SK-N-SH (cell line): ENCODE measurements around the gene COX10. TPM values are rescaled to one million over a fixed set of nuclear protein-coding genes. Genes with fewer than 3 reads are reported as not detected.

ENCODE experiments used
- CTCF ChIA-PET: fragments of 300-600, 350-600 bp; formaldehyde crosslinking; extraction: SDS; loops from one replicate; lab custom pipeline; 2021; lab: Yijun Ruan, JAX
- POLR2A ChIA-PET: fragments of 350-600 bp; sonication (Branson Sonifier 250); formaldehyde crosslinking; extraction: SDS; loops from one replicate; lab custom pipeline; 2020; ENCODE audit warnings: antibody characterized with exemption, inconsistent platforms; lab: Yijun Ruan, JAX
- DNase-seq: peaks from one replicate; pipeline ENCODE4 v3.0.0; 2012
- H2AFZ ChIP-seq: fragments of 200-600 bp; sonication (generic); 2 replicates; pipeline ENCODE4 v1.8.1; 2016; ENCODE audit warnings: antibody characterized with exemption, mild to moderate bottlenecking, low read depth
- H3F3A ChIP-seq: fragments of 200-600 bp; sonication (generic); replicated peaks from 2 replicates; pipeline ENCODE3; 2016; ENCODE audit warnings: antibody characterized with exemption, mild to moderate bottlenecking; ENCODE audit not compliant: insufficient read depth
- H3K27ac ChIP-seq, 2 experiments: fragments of 200-500 bp in 1 of 2; fragments of 200-600 bp in 1 of 2; sonication (Bioruptor generic) in 1 of 2; sonication (generic), shearing (Covaris generic) in 1 of 2; 2 replicates each; pipeline versions ENCODE4 v1.5.1 to v1.6.1; 2014 to 2016; ENCODE audit warnings: low read depth in 2 of 2, inconsistent platforms in 1 of 2, low read length in 1 of 2, mild to moderate bottlenecking in 1 of 2, mixed read lengths in 1 of 2
- H3K27me3 ChIP-seq: fragments of 200-600 bp; sonication (generic), shearing (Covaris generic); 2 replicates; pipeline ENCODE4 v1.6.1; 2016; ENCODE audit warnings: mixed run types; ENCODE audit not compliant: insufficient read depth
- H3K36me3 ChIP-seq, 2 experiments: fragments of 200-500 bp in 1 of 2; fragments of 200-600 bp in 1 of 2; sonication (Bioruptor generic) in 1 of 2; sonication (generic) in 1 of 2; replicated peaks in 1 of 2; 2 replicates each; pipeline versions ENCODE3 to v1.5.1; 2014 to 2016; ENCODE audit warnings: low read length in 1 of 2, mild to moderate bottlenecking in 1 of 2; ENCODE audit not compliant: insufficient read depth in 2 of 2, control insufficient read depth in 1 of 2
- H3K4me1 ChIP-seq, 2 experiments: fragments of 200-500 bp in 1 of 2; fragments of 200-600 bp in 1 of 2; sonication (Bioruptor generic) in 1 of 2; sonication (generic), shearing (Covaris generic) in 1 of 2; 2 replicates each; pipeline versions ENCODE4 v1.5.1 to v1.6.1; 2014 to 2016; ENCODE audit warnings: low read depth in 1 of 2, low read length in 1 of 2, mixed run types in 1 of 2; ENCODE audit not compliant: insufficient read depth in 2 of 2, control insufficient read depth in 1 of 2
- H3K4me2 ChIP-seq: fragments of 200-600 bp; sonication (generic), shearing (Covaris generic); 2 replicates; pipeline ENCODE4 v1.6.1; 2017; ENCODE audit warnings: mixed run types
- H3K4me3 ChIP-seq, 2 experiments: fragments of 200-500 bp in 1 of 2; fragments of 200-600 bp in 1 of 2; sonication (Bioruptor generic) in 1 of 2; sonication (generic), shearing (Covaris generic) in 1 of 2; 2 replicates each; pipeline versions ENCODE4 v1.5.1 to v1.8.1; 2014 to 2016; ENCODE audit warnings: low read depth in 2 of 2, inconsistent platforms in 1 of 2, low read length in 1 of 2, mild to moderate bottlenecking in 1 of 2, mixed read lengths in 1 of 2, moderate library complexity in 1 of 2
- H3K79me2 ChIP-seq: fragments of 200-600 bp; sonication (generic); 2 replicates; pipeline ENCODE4 v1.8.1; 2017; ENCODE audit warnings: mild to moderate bottlenecking; ENCODE audit not compliant: insufficient read depth
- H3K9ac ChIP-seq: fragments of 200-600 bp; sonication (generic); 2 replicates; pipeline ENCODE4 v1.6.1; 2017; ENCODE audit warnings: mixed run types
- H3K9me2 ChIP-seq: fragments of 200-600 bp; sonication (generic); 2 replicates; pipeline ENCODE4 v1.6.1; 2017; ENCODE audit warnings: mixed run types
- H3K9me3 ChIP-seq: fragments of 200-600 bp; sonication (generic); 2 replicates; pipeline ENCODE4 v1.6.1; 2017; ENCODE audit warnings: mixed run types, mild to moderate bottlenecking, moderate library complexity
- H4K20me1 ChIP-seq: fragments of 200-600 bp; sonication (generic); 2 replicates; pipeline ENCODE4 v1.6.1; 2017; ENCODE audit warnings: mild to moderate bottlenecking, mixed run types; ENCODE audit not compliant: insufficient read depth
- ELF1 ChIP-seq: IDR thresholded peaks from 2 replicates; pipeline ENCODE4 v1.4.0; 2012
- FOXJ3 ChIP-seq: sonication (generic); formaldehyde crosslinking; IDR thresholded peaks from 2 replicates; pipeline ENCODE4 v1.5.1; 2020; ENCODE audit warnings: mild to moderate bottlenecking, missing genetic modification reagents
- FOXM1 ChIP-seq: IDR thresholded peaks from 2 replicates; pipeline ENCODE4 v1.4.0; 2012; ENCODE audit warnings: low read depth, mild to moderate bottlenecking
- JUND ChIP-seq: IDR thresholded peaks from 2 replicates; pipeline ENCODE4 v1.4.0; 2012
- MEF2A ChIP-seq: IDR thresholded peaks from 2 replicates; pipeline ENCODE4 v1.4.0; 2012; ENCODE audit warnings: low read depth, borderline replicate concordance
- NFIC ChIP-seq: IDR thresholded peaks from 2 replicates; pipeline ENCODE4 v1.4.0; 2012; ENCODE audit warnings: borderline replicate concordance
- POLR2AphosphoS5 ChIP-seq: IDR thresholded peaks from 2 replicates; pipeline ENCODE4 v1.6.1; 2012; ENCODE audit warnings: low read depth, low read length
- RCOR1 ChIP-seq: fragments of 150-350 bp; IDR thresholded peaks from 2 replicates; pipeline ENCODE4 v1.6.1; 2017; ENCODE audit warnings: antibody characterized with exemption, low read length
- USF2 ChIP-seq: fragments of 150-350 bp; IDR thresholded peaks from 2 replicates; pipeline ENCODE4 v1.6.1; 2017; ENCODE audit warnings: antibody characterized with exemption, low read length, low read depth, borderline replicate concordance
- YY1 ChIP-seq: IDR thresholded peaks from 2 replicates; pipeline ENCODE4 v1.4.0; 2012; ENCODE audit warnings: low read depth, mild to moderate bottlenecking
- WGBS: methylation state at CpG from one replicate; pipeline ENCODE4 v1.1.6; 2017; ENCODE audit warnings: low lambda C conversion rate; 5-methylcytosine and 5-hydroxymethylcytosine counted together
- polyA plus RNA-seq, 3 experiments: library from polyadenylated mRNA; depleted of rRNA; stranded (reverse); fragments of >200 nt; gene quantifications; 2 replicates each; pipeline ENCODE4 v1.2.3, GENCODE V29; 2012
- TF ChIP-seq, protein P1 (sequence below): IDR thresholded peaks from 2 replicates; pipeline ENCODE4 v1.4.0; 2012; ENCODE audit warnings: low read depth, borderline replicate concordance
- TF ChIP-seq, protein P2 (sequence below): fragments of 150-350 bp; IDR thresholded peaks from 2 replicates; pipeline ENCODE4 v1.6.1; 2016; ENCODE audit warnings: mild to moderate bottlenecking, low read depth, low read length
- TF ChIP-seq, protein P3 (sequence below): IDR thresholded peaks from 2 replicates; pipeline ENCODE4; 2012

The COX10 gene
- polyA plus RNA-seq, 1 of the 3 experiments (the other 2 are of a cell fraction) = 8.7 TPM

GRCh38 chr17:14199601-14200000, 130.3 kb downstream of the COX10 start:
- Histone ChIP-seq H3K9me2 (no peaks in the 10 kb centered on the region), H3F3A (no peaks in the 10 kb centered on the region), H3K27ac (no peak overlapping the region), H3K27me3 (no peaks in the 10 kb centered on the region), H4K20me1 (no peaks in the 10 kb centered on the region), H3K9me3 (no peaks in the 10 kb centered on the region), H3K4me3 (no peak overlapping the region), H3K9ac (no peak overlapping the region), H3K36me3 (no peaks in the 10 kb centered on the region), H3K4me1 (peaks cover 0 to 21% of the 10 kb centered on the region in 2 experiments; a peak in 2 of 4 replicates), H3K4me2 (no peak overlapping the region), H2AFZ (no peak overlapping the region), H3K79me2 (no peaks in the 10 kb centered on the region)
- DNase-seq = no peak
- ChIA-PET CTCF (interaction anchor here (0.7 kb wide), 1 partner anchor 894 kb away, joined by 3 read pairs; no protein-coding TSS in a partner anchor), POLR2A (interaction anchor here (1.2 kb wide), 1 partner anchor 18 kb away, joined by 3 read pairs; no protein-coding TSS in a partner anchor)
- no peak for TF ChIP-seq FOXJ3 (CRISPR knock-in tag)
- no peak for TF ChIP-seq NFIC
- TF ChIP-seq MEF2A = no peak
- WGBS = 94% methylated on average over 5 of the region's 5 CpGs

DNA sequence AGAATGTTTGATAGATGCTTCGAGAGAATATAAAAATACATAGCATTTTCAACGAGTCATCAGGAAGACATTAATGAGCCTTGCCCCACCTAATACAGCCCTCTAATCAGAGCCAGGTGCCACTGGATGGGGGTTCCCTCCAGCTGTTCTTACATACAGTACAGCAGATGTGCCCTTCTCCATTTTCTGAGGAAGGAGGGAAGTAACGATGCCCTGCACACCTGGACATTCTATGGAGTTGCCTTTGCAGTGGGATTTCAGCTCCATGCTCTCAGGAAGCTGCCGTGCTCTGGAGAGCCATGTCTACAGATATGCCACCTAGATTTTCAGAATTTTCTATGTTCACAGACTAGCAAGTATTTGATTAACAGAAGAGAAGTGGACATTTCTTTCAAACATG, 131.1 kb downstream of the COX10 start:
- CTCF ChIA-PET = interaction anchor here (0.7 kb wide), 1 partner anchor 895 kb away, joined by 3 read pairs; no protein-coding TSS in a partner anchor
- no peak overlapping the region for H3K27ac ChIP-seq
- no peak overlapping the region for H3K4me3 ChIP-seq
- H3K9me3 ChIP-seq = no peaks in the 10 kb centered on the region
- H3K4me2 ChIP-seq = no peak overlapping the region
- H3K36me3 ChIP-seq = no peaks in the 10 kb centered on the region
- H4K20me1 ChIP-seq = no peaks in the 10 kb centered on the region
- no peak for DNase-seq
- H3F3A ChIP-seq = no peaks in the 10 kb centered on the region
- POLR2A ChIA-PET = interaction anchor here (1.2 kb wide), 1 partner anchor 18 kb away, joined by 3 read pairs; no protein-coding TSS in a partner anchor
- H3K9me2 ChIP-seq = no peaks in the 10 kb centered on the region
- no peaks in the 10 kb centered on the region for H3K79me2 ChIP-seq
- H3K4me1 ChIP-seq = peaks cover 0 to 21% of the 10 kb centered on the region in 2 experiments; a peak in 2 of 4 replicates
- H2AFZ ChIP-seq = no peak overlapping the region
- TF ChIP-seq USF2 (no peak), FOXM1 (no peak), YY1 (no peak), POLR2AphosphoS5 (no peak), NFIC (no peak), RCOR1 (no peak), JUND (no peak), ELF1 (no peak)
- TF ChIP-seq, protein P1, sequence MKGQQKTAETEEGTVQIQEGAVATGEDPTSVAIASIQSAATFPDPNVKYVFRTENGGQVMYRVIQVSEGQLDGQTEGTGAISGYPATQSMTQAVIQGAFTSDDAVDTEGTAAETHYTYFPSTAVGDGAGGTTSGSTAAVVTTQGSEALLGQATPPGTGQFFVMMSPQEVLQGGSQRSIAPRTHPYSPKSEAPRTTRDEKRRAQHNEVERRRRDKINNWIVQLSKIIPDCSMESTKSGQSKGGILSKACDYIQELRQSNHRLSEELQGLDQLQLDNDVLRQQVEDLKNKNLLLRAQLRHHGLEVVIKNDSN = no peak
- TF ChIP-seq, protein P2, sequence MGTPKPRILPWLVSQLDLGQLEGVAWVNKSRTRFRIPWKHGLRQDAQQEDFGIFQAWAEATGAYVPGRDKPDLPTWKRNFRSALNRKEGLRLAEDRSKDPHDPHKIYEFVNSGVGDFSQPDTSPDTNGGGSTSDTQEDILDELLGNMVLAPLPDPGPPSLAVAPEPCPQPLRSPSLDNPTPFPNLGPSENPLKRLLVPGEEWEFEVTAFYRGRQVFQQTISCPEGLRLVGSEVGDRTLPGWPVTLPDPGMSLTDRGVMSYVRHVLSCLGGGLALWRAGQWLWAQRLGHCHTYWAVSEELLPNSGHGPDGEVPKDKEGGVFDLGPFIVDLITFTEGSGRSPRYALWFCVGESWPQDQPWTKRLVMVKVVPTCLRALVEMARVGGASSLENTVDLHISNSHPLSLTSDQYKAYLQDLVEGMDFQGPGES = no peak
- TF ChIP-seq, protein P3, sequence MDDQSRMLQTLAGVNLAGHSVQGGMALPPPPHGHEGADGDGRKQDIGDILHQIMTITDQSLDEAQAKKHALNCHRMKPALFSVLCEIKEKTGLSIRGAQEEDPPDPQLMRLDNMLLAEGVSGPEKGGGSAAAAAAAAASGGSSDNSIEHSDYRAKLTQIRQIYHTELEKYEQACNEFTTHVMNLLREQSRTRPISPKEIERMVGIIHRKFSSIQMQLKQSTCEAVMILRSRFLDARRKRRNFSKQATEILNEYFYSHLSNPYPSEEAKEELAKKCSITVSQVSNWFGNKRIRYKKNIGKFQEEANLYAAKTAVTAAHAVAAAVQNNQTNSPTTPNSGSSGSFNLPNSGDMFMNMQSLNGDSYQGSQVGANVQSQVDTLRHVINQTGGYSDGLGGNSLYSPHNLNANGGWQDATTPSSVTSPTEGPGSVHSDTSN = no peak
- WGBS = 93% methylated on average over 4 of the region's 4 CpGs
- H3K27me3 ChIP-seq = no peaks in the 10 kb centered on the region
- H3K9ac ChIP-seq = no peak overlapping the region
